MV-4-11 (cell line): ENCODE results near the gene ISG15.

ENCODE experiments used
- DNase-seq: peaks from one replicate; lab custom pipeline; 2025; lab: John Stamatoyannopoulos, UW

Gene ISG15

DNA sequence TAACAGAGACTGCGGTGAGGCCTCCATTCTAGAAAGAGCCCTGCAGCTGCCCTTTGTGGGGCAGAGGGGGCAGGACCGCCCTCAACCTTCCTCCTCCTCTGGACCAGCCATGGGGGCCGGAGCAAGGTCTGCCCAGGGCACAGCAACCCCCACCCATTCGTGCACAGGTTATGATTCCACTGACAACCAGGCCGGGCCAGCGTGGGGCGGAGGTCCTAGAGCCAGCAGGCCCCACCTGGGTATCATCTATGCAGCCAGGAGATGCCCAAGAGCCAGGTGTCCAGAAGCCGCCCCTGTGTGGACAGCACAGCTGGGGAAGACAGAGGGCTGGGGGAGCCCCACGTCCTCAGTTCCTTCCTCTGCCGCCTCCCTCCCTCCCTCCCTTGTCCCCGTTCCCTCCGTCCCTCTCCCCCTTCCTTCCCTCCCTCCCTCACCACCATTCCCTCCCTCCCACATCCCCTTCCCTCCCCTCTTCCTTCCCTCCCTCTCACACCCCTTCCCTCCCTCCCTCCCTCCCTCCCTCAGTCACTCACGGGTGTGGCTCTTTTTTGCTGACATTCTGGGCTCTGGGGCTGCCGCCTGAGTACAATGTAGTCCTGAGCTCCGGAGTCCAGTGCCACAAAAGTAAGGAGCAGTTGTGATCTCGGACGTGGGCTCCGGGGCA lies 48.5 kb downstream of the ISG15 start:
- no peak for DNase-seq

DNA sequence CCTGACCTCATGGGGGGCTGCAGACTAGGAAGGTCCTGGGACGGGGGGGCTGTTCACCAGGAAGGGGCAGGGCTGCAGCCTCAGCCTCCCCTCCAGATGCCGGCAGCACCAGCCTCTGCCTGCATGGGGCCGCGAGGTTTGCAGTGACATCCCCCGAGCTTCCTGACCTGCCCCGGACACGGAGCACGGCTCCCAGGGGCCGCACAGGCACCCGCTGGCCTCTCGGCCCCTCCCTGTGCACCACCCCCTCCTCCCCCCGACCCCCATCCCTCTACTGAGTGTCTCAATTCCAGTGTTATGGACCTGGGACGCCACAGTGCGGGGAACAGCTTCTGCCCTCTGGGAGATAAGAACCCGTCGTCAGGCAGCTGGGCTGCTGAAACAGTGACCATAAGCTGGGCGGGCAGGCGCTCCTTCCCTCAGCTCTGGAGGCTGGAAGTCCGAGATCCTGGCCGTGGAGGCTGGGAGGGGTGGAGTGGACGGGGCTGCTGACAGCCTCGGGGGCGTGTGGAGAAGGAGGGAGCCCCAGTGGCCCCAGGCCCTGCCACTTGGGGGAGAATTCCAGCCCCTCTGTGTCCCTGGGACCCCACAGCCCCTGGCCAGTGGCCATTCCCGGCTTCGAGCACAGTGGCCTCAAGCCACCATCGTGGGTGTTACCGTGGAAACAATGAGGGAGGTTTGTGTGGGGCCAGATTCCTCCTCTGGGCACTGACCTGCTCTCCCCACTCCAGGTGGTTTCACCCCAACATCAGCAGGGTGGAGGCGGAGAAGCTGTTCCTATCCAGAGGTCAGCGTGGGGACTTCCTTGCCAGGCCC lies 49.3 kb downstream of the ISG15 start:
- DNase-seq = no peak

DNA sequence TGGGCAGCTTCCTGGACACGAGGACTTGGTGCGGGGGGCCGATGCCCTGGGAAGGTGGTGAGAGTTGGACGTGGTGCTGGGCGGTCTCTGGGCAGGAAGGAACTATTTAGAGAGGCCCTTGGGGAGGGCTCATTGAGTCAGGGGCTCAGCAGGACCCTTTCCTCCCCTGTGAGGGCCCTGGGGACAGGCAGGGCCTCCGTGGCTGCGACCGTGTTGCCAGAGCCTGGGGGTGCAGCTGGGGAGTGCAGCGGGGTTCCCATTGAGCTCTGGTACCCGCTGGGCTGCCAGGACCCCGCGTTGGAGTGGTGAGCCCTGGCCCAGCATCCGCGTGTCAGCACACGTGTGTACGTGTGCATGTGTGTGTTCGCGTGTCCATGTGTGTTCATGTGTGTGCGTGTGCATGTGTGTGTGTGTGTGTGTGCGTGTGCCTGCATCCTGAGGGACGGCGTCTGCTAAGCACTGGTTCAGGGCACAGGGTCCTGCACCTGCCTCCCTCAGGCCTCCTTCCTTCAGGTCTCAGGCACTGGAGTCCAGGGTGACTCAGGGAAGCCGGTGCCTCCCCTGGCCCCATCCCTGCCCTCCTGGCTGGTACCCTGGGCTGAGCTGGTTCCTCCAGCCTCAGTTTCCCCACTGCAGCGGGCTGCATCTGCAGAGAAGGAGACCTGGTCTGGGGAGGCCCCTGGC lies 50.1 kb downstream of the ISG15 start:
- no peak for DNase-seq
